ENCODE data around the gene PDE4C. TPM values are rescaled to one million over a fixed set of nuclear protein-coding genes. Genes with fewer than 3 reads are reported as not detected.
A peak's percentile ranks its signal among the peaks of the same experiment; 100 is the strongest.

The PDE4C gene
- total and polyA plus RNA-seq, 9 of the 15 experiments (the other 6 are each of a cell fraction or from before 2014, with no cell fraction given), result 0.04 to 0.91 (median 0.20) TPM; not detected in 1

- TF ChIP-seq POLR2H (tag; IDR thresholded peaks at IDR 0.05; ENCODE audit: low read depth) (no peak), PHF20 (IDR thresholded peaks at IDR 0.05; ENCODE audit: partially characterized antibody) (no peak), CEBPZ (IDR thresholded peaks at IDR 0.05; ENCODE audit: borderline replicate concordance, low read depth, low read length) (peak; percentile 90), NR2C2 (CRISPR knock-in tag; IDR thresholded peaks at IDR 0.05) (no peak), NR2C2 (tag; IDR thresholded peaks at IDR 0.05) (no peak), MIER1 (IDR thresholded peaks at IDR 0.05; ENCODE audit: low read depth) (no peak), ARNT (IDR thresholded peaks at IDR 0.05) (no peak), THAP7 (CRISPR knock-in tag; IDR thresholded peaks at IDR 0.05) (no peak), CREB1 (IDR thresholded peaks at IDR 0.05) (peak; percentile 91), CREB1 (CRISPR knock-in tag; IDR thresholded peaks at IDR 0.05) (peak; percentile 94), ZKSCAN3 (CRISPR knock-in tag; IDR thresholded peaks at IDR 0.05) (no peak), ZBTB12 (CRISPR knock-in tag; IDR thresholded peaks at IDR 0.05) (peak; percentile 54; the same call in 1 of the 2 replicates), NFYB (IDR thresholded peaks at IDR 0.05; ENCODE audit: extremely low read depth, insufficient read length) (peak; percentile 100), ZBTB8A (IDR thresholded peaks at IDR 0.05; ENCODE audit: partially characterized antibody) (no peak), GABPB1 (CRISPR knock-in tag; IDR thresholded peaks at IDR 0.05) (peak; percentile 15; the same call in 1 of the 2 replicates), EP400 (IDR thresholded peaks at IDR 0.05) (no peak), ZNF511 (CRISPR knock-in tag; IDR thresholded peaks at IDR 0.05) (no peak), STAT5A (IDR thresholded peaks at IDR 0.05; ENCODE audit: borderline replicate concordance, low read length) (no peak)
- TF ChIP-seq, protein P1, sequence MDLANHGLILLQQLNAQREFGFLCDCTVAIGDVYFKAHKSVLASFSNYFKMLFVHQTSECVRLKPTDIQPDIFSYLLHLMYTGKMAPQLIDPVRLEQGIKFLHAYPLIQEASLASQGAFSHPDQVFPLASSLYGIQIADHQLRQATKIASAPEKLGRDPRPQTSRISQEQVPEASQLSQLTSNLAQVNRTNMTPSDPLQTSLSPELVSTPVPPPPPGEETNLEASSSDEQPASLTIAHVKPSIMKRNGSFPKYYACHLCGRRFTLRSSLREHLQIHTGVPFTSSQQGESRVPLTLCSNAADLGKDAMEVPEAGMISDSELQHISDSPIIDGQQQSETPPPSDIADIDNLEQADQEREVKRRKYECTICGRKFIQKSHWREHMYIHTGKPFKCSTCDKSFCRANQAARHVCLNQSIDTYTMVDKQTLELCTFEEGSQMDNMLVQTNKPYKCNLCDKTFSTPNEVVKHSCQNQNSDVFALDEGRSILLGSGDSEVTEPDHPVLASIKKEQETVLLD (IDR thresholded peaks at IDR 0.05), result no peak
- TF ChIP-seq, protein P2, sequence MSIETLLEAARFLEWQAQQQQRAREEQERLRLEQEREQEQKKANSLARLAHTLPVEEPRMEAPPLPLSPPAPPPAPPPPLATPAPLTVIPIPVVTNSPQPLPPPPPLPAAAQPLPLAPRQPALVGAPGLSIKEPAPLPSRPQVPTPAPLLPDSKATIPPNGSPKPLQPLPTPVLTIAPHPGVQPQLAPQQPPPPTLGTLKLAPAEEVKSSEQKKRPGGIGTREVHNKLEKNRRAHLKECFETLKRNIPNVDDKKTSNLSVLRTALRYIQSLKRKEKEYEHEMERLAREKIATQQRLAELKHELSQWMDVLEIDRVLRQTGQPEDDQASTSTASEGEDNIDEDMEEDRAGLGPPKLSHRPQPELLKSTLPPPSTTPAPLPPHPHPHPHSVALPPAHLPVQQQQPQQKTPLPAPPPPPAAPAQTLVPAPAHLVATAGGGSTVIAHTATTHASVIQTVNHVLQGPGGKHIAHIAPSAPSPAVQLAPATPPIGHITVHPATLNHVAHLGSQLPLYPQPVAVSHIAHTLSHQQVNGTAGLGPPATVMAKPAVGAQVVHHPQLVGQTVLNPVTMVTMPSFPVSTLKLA (conservative IDR thresholded peaks at IDR 0.05), result peak in 1 of 2 experiments; percentile 1; a peak in 1 of 4 replicates
These were observed 22.3 kb downstream of the PDE4C start, which contains the start of gene RAB3A (continued) for GRCh38 chr19:18203863-18204393.
